ENCODE data around the gene CDIP1. TPM values are rescaled to one million over a fixed set of nuclear protein-coding genes. Genes with fewer than 3 reads are reported as not detected.

CDIP1 gene
- total and polyA plus RNA-seq, 9 of the 15 experiments (the other 6 are each of a cell fraction or from before 2014, with no cell fraction given) = 0.29 TPM; not detected in 8

DNA sequence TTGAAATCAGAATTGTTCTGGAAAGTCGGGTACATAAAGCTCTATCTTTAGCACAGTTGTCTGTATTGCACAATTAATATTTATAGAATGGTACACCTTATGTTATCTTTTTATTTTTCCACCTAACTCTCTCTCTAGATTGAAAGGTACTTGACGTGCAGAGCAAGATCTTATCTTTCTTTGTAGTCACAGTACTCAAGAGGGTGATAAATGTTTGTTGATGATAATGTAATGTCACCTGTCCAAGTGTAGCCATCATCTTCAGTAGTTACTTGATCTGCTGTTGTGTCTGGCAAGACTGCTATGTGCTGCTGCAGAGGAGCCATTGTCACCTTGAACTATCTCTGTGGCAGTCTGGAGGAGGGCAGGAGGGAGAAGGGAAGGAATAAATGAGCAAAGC is 57.0 kb downstream of the CDIP1 start:
- Histone ChIP-seq H3K4me2 (ENCODE audit: insufficient read depth, low read length) (no peak overlapping the region), H3K9me1 (ENCODE audit: control insufficient read depth, insufficient read depth, low read length) (peaks cover 7% of the 10 kb centered on the region), H3K4me3 (no peak overlapping the region), H3K36me3 (ENCODE audit: control insufficient read depth, insufficient read depth, low read length) (peaks cover 45% of the 10 kb centered on the region), H3K27ac (ENCODE audit: extremely low read depth, low read depth, low read length) (no peak overlapping the region), H2AFZ (ENCODE audit: low read depth, low read length) (no peak overlapping the region), H3K79me2 (ENCODE audit: control insufficient read depth, insufficient read depth, low read length) (peaks cover 53% of the 10 kb centered on the region), H4K20me1 (replicated peaks; ENCODE audit: control insufficient read depth, insufficient read depth, low read length) (no peaks in the 10 kb centered on the region), H3K9ac (ENCODE audit: insufficient read depth in 1 of 2, low read depth in 2 of 2, low read length in 2 of 2) (no peak overlapping the region), H3K27me3 (ENCODE audit: control insufficient read depth in 2 of 2, insufficient read depth in 2 of 2, low read length in 2 of 2) (no peaks in the 10 kb centered on the region), H3K9me3 (replicated peaks; ENCODE audit: control insufficient read depth, insufficient read depth, low read depth, low read length) (no peaks in the 10 kb centered on the region), H3K4me1 (replicated peaks in 1 of 2; ENCODE audit: control insufficient read depth in 2 of 2, insufficient read depth in 2 of 2, low read length in 2 of 2) (peaks cover 2 to 6% of the 10 kb centered on the region in 2 experiments; a peak in 2 of 5 replicates)
- FAIRE-seq (no peak), ATAC-seq (no peak), DNase-seq (ENCODE audit: extremely low read depth in 1 of 4, low spot score in 3 of 4) (no peak)
- WGBS (ENCODE audit: insufficient coverage, low coverage, missing lambda C conversion rate) = 32% methylated on average over 2 of the region's 2 CpGs
- in situ Hi-C loops (cut with MboI) = no loop called here
- intact Hi-C loops (cut with micrococcal nuclease) = no loop called here
- TF ChIP-seq CEBPB (tag; IDR thresholded peaks at IDR 0.05) (0 out of 2 replicates have a peak, but pooled peaks have one; percentile 29), ZFX (CRISPR knock-in tag; IDR thresholded peaks at IDR 0.05) (no peak), PBX2 (CRISPR knock-in tag; IDR thresholded peaks at IDR 0.05; ENCODE audit: low read depth) (no peak), PBX2 (tag; conservative IDR thresholded peaks at IDR 0.05; ENCODE audit: low read depth) (0 out of 2 replicates have a peak, but pooled peaks have one; percentile 8), CEBPG (CRISPR knock-in tag; IDR thresholded peaks at IDR 0.05) (no peak), CEBPG (tag; conservative IDR thresholded peaks at IDR 0.05 in 1 of 2, IDR thresholded peaks at IDR 0.05 in 1 of 2) (peak in 1 of 2 experiments; percentile 33; a peak in 1 of 4 replicates)
- no TSS peak for BruUV-seq (replicated peaks)
- ChIA-PET POLR2A (interaction anchor here (2.5 kb wide), 1 partner anchor 10 kb away, joined by 12 read pairs; no protein-coding TSS in a partner anchor), CTCF (ENCODE audit: low intra/inter-chr PET ratio) (no interaction called here)
